A549 (cell line): ENCODE measurements around the gene CDH4. TPM values are rescaled to one million over a fixed set of nuclear protein-coding genes. Genes with fewer than 3 reads are reported as not detected.

Source experiments
- ATAC-seq, 2 experiments: fragments of 200-7000 bp in 1 of 2; fragments of >200 bp in 1 of 2; cut with Nextera tagmentation in 1 of 2; cut with Tn5 transposase in 1 of 2; 3 replicates each; pipeline versions ENCODE4 v1.8.0 to v1.9.1; 2018 to 2020; ENCODE audit warnings: mild to moderate bottlenecking in 1 of 2, moderate library complexity in 1 of 2
- CTCF ChIA-PET: fragments of 300-600 bp; sonication (Branson Sonifier 250); formaldehyde crosslinking; extraction: SDS; loops from one replicate; lab custom pipeline; 2021; ENCODE audit warnings: antibody characterized with exemption, inconsistent platforms; lab: Yijun Ruan, JAX
- POLR2A ChIA-PET: fragments of 350-600 bp; formaldehyde crosslinking; extraction: SDS; loops from one replicate; lab custom pipeline; 2021; ENCODE audit warnings: antibody characterized with exemption, inconsistent platforms; lab: Yijun Ruan, JAX
- DNase-seq, 2 experiments: peaks; one replicate each; pipeline versions ENCODE4 v3.0.0 to v3.0.0-alpha.2; 2011 to 2016; ENCODE audit warnings: low read depth in 1 of 2, low spot score in 1 of 2
- FAIRE-seq: peaks from 2 replicates; lab custom pipeline; 2011; peaks lifted over from hg19 to GRCh38; lab: Jason Lieb, UNC
- H3K27ac ChIP-seq, 2 experiments: fragments of >200 bp; sonication (Bioruptor Twin); formaldehyde crosslinking; 3 replicates each; pipeline ENCODE4 v1.5.1; 2016 to 2017
- H3K4me1 ChIP-seq: fragments of >200 bp; sonication (Bioruptor Twin); formaldehyde crosslinking; 3 replicates; pipeline ENCODE4 v1.6.1; 2016
- H3K4me2 ChIP-seq: fragments of >200 bp; sonication (Bioruptor Twin); formaldehyde crosslinking; 3 replicates; pipeline ENCODE4 v1.6.1; 2016
- H3K4me3 ChIP-seq: fragments of >200 bp; sonication (Bioruptor Twin); formaldehyde crosslinking; 3 replicates; pipeline ENCODE4 v1.5.1; 2016
- H3K9me3 ChIP-seq: fragments of >200 bp; sonication (Bioruptor Twin); formaldehyde crosslinking; 3 replicates; pipeline ENCODE4 v1.6.1; 2016
- BCL3 ChIP-seq: fragments of >200 bp; sonication (Bioruptor Twin); formaldehyde crosslinking; IDR thresholded peaks from 3 replicates; pipeline ENCODE4 v1.6.1; 2016
- CBX8 ChIP-seq: fragments of 200-600 bp; sonication (generic); IDR thresholded peaks from 2 replicates; pipeline ENCODE4 v1.6.1; 2016
- CEBPB ChIP-seq, 2 experiments: fragments of >200 bp in 1 of 2; sonication (Bioruptor Twin) in 1 of 2; formaldehyde crosslinking in 1 of 2; IDR thresholded peaks; 2 replicates each; pipeline ENCODE4 v1.6.1; 2012 to 2016
- CHD4 ChIP-seq: fragments of 200-600 bp; sonication (generic); IDR thresholded peaks from 2 replicates; pipeline ENCODE4 v1.6.1; 2016; ENCODE audit warnings: antibody characterized with exemption, mild to moderate bottlenecking, borderline replicate concordance
- E2F6 ChIP-seq: IDR thresholded peaks from 2 replicates; pipeline ENCODE4 v1.6.1; 2012; ENCODE audit warnings: low read depth, borderline replicate concordance
- EHF ChIP-seq: fragments of 250-450 bp; sonication (Bioruptor Pico); IDR thresholded peaks from 2 replicates; pipeline ENCODE4 v1.5.0; 2020; ENCODE audit warnings: mild to moderate bottlenecking
- EHMT2 ChIP-seq: fragments of 200-600 bp; sonication (generic); IDR thresholded peaks from 2 replicates; pipeline ENCODE4 v1.6.1; 2016; ENCODE audit warnings: antibody characterized with exemption, low read depth, mild to moderate bottlenecking, moderate library complexity
- ELK1 ChIP-seq: fragments of 150-350 bp; IDR thresholded peaks from 2 replicates; pipeline ENCODE4 v1.6.1; 2014; ENCODE audit warnings: low read depth, mild to moderate bottlenecking, low read length
- HOXA7 ChIP-seq: fragments of 250-450 bp; sonication (Bioruptor Pico); IDR thresholded peaks from 2 replicates; pipeline ENCODE4 v1.5.0; 2020; ENCODE audit warnings: mild to moderate bottlenecking, moderate library complexity
- JUNB ChIP-seq: fragments of >200 bp; sonication (Bioruptor Twin); formaldehyde crosslinking; IDR thresholded peaks from 2 replicates; pipeline ENCODE4 v1.6.1; 2016
- KDM1A ChIP-seq: fragments of 200-600 bp; sonication (generic); IDR thresholded peaks from 2 replicates; pipeline ENCODE4 v1.6.1; 2016; ENCODE audit warnings: low read depth, mild to moderate bottlenecking
- KDM5A ChIP-seq: fragments of 200-600 bp; sonication (generic); IDR thresholded peaks from 2 replicates; pipeline ENCODE4 v1.6.1; 2016; ENCODE audit warnings: antibody characterized with exemption, mild to moderate bottlenecking
- MAFK ChIP-seq: fragments of 450-650 bp; IDR thresholded peaks from 2 replicates; pipeline ENCODE4 v1.6.1; 2014; ENCODE audit not compliant: partially characterized antibody
- MAX ChIP-seq: IDR thresholded peaks from 2 replicates; pipeline ENCODE4 v1.6.1; 2012
- MAZ ChIP-seq: fragments of 150-350 bp; IDR thresholded peaks from 2 replicates; pipeline ENCODE4 v1.6.1; 2014; ENCODE audit warnings: antibody characterized with exemption, low read depth, low read length, borderline replicate concordance
- MYC ChIP-seq: IDR thresholded peaks from 2 replicates; pipeline ENCODE4 v1.6.1; 2012; ENCODE audit warnings: mild to moderate bottlenecking, inconsistent platforms, low read length, improper control_type of control experiment, borderline replicate concordance
- NPAS2 ChIP-seq: fragments of 250-450 bp; sonication (Bioruptor Pico); IDR thresholded peaks from 2 replicates; pipeline ENCODE4 v1.8.0; 2022; ENCODE audit warnings: mild to moderate bottlenecking, moderate library complexity, borderline replicate concordance
- PHF8 ChIP-seq: fragments of 200-600 bp; sonication (generic); IDR thresholded peaks from 2 replicates; pipeline ENCODE4 v1.6.1; 2016; ENCODE audit warnings: low read depth, mild to moderate bottlenecking, antibody characterized with exemption, moderate library complexity, borderline replicate concordance
- RAD21 ChIP-seq, 2 experiments: fragments of >200 bp in 1 of 2; sonication (Bioruptor Twin) in 1 of 2; formaldehyde crosslinking in 1 of 2; IDR thresholded peaks in 1 of 2; conservative IDR thresholded peaks in 1 of 2; 2 replicates in 1 of 2; 3 replicates in 1 of 2; pipeline ENCODE4 v1.6.1; 2012 to 2018; ENCODE audit warnings: inconsistent platforms in 1 of 2
- REST ChIP-seq: fragments of 200-600 bp; sonication (generic); IDR thresholded peaks from 2 replicates; pipeline ENCODE4 v1.6.1; 2016; ENCODE audit warnings: antibody characterized with exemption, mild to moderate bottlenecking, moderate library complexity
- TFCP2L1 ChIP-seq: fragments of 250-450 bp; sonication (Bioruptor Pico); IDR thresholded peaks from 2 replicates; pipeline ENCODE4 v1.5.0; 2021; ENCODE audit warnings: mild to moderate bottlenecking
- USF2 ChIP-seq: fragments of 450-650 bp; IDR thresholded peaks from 2 replicates; pipeline ENCODE4 v1.6.1; 2014; ENCODE audit warnings: antibody characterized with exemption
- ZFP36 ChIP-seq: fragments of 450-650 bp; IDR thresholded peaks from 2 replicates; pipeline ENCODE4 v1.6.1; 2014; ENCODE audit warnings: borderline replicate concordance; ENCODE audit not compliant: partially characterized antibody
- WGBS: methylation state at CpG from one replicate; pipeline ENCODE4 v1.1.6; 2017; ENCODE audit errors: missing lambda C conversion rate; 5-methylcytosine and 5-hydroxymethylcytosine counted together
- polyA plus RNA-seq, 4 experiments: library from polyadenylated mRNA; depleted of rRNA in 3 of 4; stranded (reverse); fragments of >200 nt; fragmentation: RNase III in 1 of 4; extraction: RNeasy Plus Mini Kit Qiagen cat#74134 plus additional on column Dnase treatment in 1 of 4; gene quantifications; 2 replicates in 3 of 4; 3 replicates in 1 of 4; pipeline ENCODE4 v1.2.3, GENCODE V29; 2011 to 2017

Gene CDH4
- polyA plus RNA-seq, 2 of the 4 experiments (the other 2 are of a cell fraction), result 3.4 to 10.3 TPM

GRCh38 chr20:61565791-61566190 lies 313.7 kb downstream of the CDH4 start:
- no peak for TF ChIP-seq REST
- no peak for TF ChIP-seq EHF (CRISPR knock-in tag)
- TF ChIP-seq HOXA7, result no peak
- TF ChIP-seq KDM1A, result no peak
- no peak for TF ChIP-seq MAZ
- TF ChIP-seq TFCP2L1 (CRISPR knock-in tag), result no peak
- no peak for TF ChIP-seq MAX
- no peak for TF ChIP-seq E2F6
- no peak for TF ChIP-seq MYC
- no peak for TF ChIP-seq PHF8
- TF ChIP-seq KDM5A, result no peak
- TF ChIP-seq, all 56 proteins: peak for 0
- H3K9me3 ChIP-seq, result no peaks in the 10 kb centered on the region
- ATAC-seq, result no peak
- H3K4me1 ChIP-seq, result peaks cover under 1% of the 10 kb centered on the region; the same call in 1 of the 3 replicates
- no peak overlapping the region for H3K27ac ChIP-seq
- H3K4me2 ChIP-seq, result no peak overlapping the region
- DNase-seq, result no peak
- ChIA-PET CTCF (interaction anchor here (0.7 to 1.0 kb wide), 2 partner anchors 9 to 330 kb away, joined by 3 read pairs; no protein-coding TSS in a partner anchor), POLR2A (no interaction called here)
- H3K4me3 ChIP-seq, result no peak overlapping the region
- 68% methylated on average over 5 of the region's 12 CpGs for WGBS
- FAIRE-seq, result no peak

- WGBS, result 93% methylated on average over 11 of the region's 22 CpGs
- ChIA-PET POLR2A (no interaction called here), CTCF (interaction anchor here (1.0 kb wide), 1 partner anchor 330 kb away, joined by 3 read pairs; no protein-coding TSS in a partner anchor)
- no peak overlapping the region for H3K27ac ChIP-seq
- ATAC-seq (no peak), FAIRE-seq (no peak), DNase-seq (no peak)
- no peaks in the 10 kb centered on the region for H3K9me3 ChIP-seq
- TF ChIP-seq BCL3 (no peak), MAX (no peak), RAD21 (conservative IDR thresholded peaks at IDR 0.05 in 1 of 2, IDR thresholded peaks at IDR 0.05 in 1 of 2) (no peak), USF2 (no peak), NPAS2 (CRISPR knock-in tag) (no peak), HOXA7 (no peak), CEBPB (IDR thresholded peaks at IDR 0.05) (no peak), CHD4 (no peak), KDM5A (no peak), PHF8 (no peak), CBX8 (no peak), EHF (CRISPR knock-in tag) (no peak), EHMT2 (no peak), ZFP36 (no peak), ELK1 (no peak), JUNB (no peak), MAFK (no peak)
- no peak overlapping the region for H3K4me3 ChIP-seq
- H3K4me2 ChIP-seq, result no peak overlapping the region
- no peaks in the 10 kb centered on the region for H3K4me1 ChIP-seq
These were observed 314.6 kb downstream of the CDH4 start for GRCh38 chr20:61566691-61567090.
